Fibroblast of lung (primary cell): Measurements from ENCODE around the gene VIPAS39. TPM values are rescaled to one million over a fixed set of nuclear protein-coding genes. Genes with fewer than 3 reads are reported as not detected.

Source experiments
- DNase-seq, 2 donors: peaks; one replicate each; pipeline versions ENCODE4 v3.0.0 to v3.0.0-alpha.2; 2010; ENCODE audit warnings: low read depth in 2 of 2
- H2AFZ ChIP-seq: 2 replicates; pipeline ENCODE4 v1.5.1; 2012; ENCODE audit warnings: low read length, control low read depth, inconsistent platforms
- H3K27ac ChIP-seq: 2 replicates; pipeline ENCODE4 v1.5.1; 2011; ENCODE audit warnings: low read length, control low read depth; ENCODE audit not compliant: insufficient read depth
- H3K27me3 ChIP-seq: 2 replicates; pipeline ENCODE4 v1.5.1; 2011; ENCODE audit warnings: mild to moderate bottlenecking, low read length; ENCODE audit not compliant: control insufficient read depth, insufficient read depth
- H3K36me3 ChIP-seq: 2 replicates; pipeline ENCODE4 v1.5.1; 2011; ENCODE audit warnings: low read length; ENCODE audit not compliant: control insufficient read depth, insufficient read depth
- H3K4me1 ChIP-seq: 2 replicates; pipeline ENCODE4 v1.5.1; 2011; ENCODE audit warnings: low read length; ENCODE audit not compliant: control insufficient read depth, insufficient read depth; ENCODE audit errors: extremely low read depth
- H3K4me2 ChIP-seq: 2 replicates; pipeline ENCODE4 v1.5.1; 2011; ENCODE audit warnings: low read length, control low read depth; ENCODE audit not compliant: insufficient read depth; ENCODE audit errors: extremely low read depth
- H3K4me3 ChIP-seq, 4 experiments: fragments of 200-600 bp in 1 of 4; sonication (generic) in 1 of 4; replicated peaks in 1 of 4; 2 replicates each; pipeline ENCODE4 v1.5.1; 2011 to 2016; ENCODE audit warnings: low read length in 4 of 4, low read depth in 3 of 4, mild to moderate bottlenecking in 3 of 4, control low read depth in 2 of 4, inconsistent platforms in 1 of 4, mixed read lengths in 1 of 4; ENCODE audit not compliant: insufficient read depth in 1 of 4; ENCODE audit errors: control extremely low read depth in 1 of 4
- H3K79me2 ChIP-seq: 2 replicates; pipeline ENCODE4 v1.5.1; 2012; ENCODE audit warnings: mild to moderate bottlenecking, low read length, inconsistent platforms; ENCODE audit not compliant: control insufficient read depth, insufficient read depth
- H3K9ac ChIP-seq: 2 replicates; pipeline ENCODE4 v1.5.1; 2011; ENCODE audit warnings: mild to moderate bottlenecking, low read length, control low read depth; ENCODE audit not compliant: insufficient read depth
- H3K9me3 ChIP-seq: 2 replicates; pipeline ENCODE4 v1.5.1; 2012; ENCODE audit warnings: low read depth, low read length; ENCODE audit not compliant: control insufficient read depth, insufficient read depth
- H4K20me1 ChIP-seq: 2 replicates; pipeline ENCODE4 v1.5.1; 2011; ENCODE audit warnings: low read length; ENCODE audit not compliant: control insufficient read depth, insufficient read depth; ENCODE audit errors: extremely low read depth
- CTCF ChIP-seq, 2 donors: IDR thresholded peaks in 1 of 2; conservative IDR thresholded peaks in 1 of 2; 1 replicate in 1 of 2; 2 replicates in 1 of 2; pipeline ENCODE4 v1.5.1; 2011 to 2012; ENCODE audit warnings: low read length in 2 of 2, control low read depth in 1 of 2, inconsistent platforms in 1 of 2, low read depth in 1 of 2, mild to moderate bottlenecking in 1 of 2
- EZH2 ChIP-seq: IDR thresholded peaks from 2 replicates; pipeline ENCODE4 v1.5.1; 2012; ENCODE audit warnings: low read length, control low read depth, mild to moderate bottlenecking; ENCODE audit errors: missing control alignments
- polyA plus RNA-seq, 2 donors: library from polyadenylated mRNA; depleted of rRNA in 1 of 2; stranded (reverse) in 1 of 2; unstranded in 1 of 2; fragments of >200 nt; gene quantifications; 2 replicates each; pipeline ENCODE4 v1.2.1, GENCODE V29; 2011 to 2012; ENCODE audit warnings: missing spikeins in 1 of 2
- total RNA-seq: library from RNA; depleted of rRNA; stranded (reverse); fragments of >200 nt; gene quantifications from 2 replicates; pipeline ENCODE4 v1.2.1, GENCODE V29; 2014

VIPAS39 gene
- total and polyA plus RNA-seq, 2 donors (not counting 1 experiment from before 2014, with no cell fraction given) = 28.1 to 28.2 TPM

- DNase-seq = no peak
Observed at GRCh38 chr14:77378701-77379100, 78.7 kb downstream of the VIPAS39 start.

DNA sequence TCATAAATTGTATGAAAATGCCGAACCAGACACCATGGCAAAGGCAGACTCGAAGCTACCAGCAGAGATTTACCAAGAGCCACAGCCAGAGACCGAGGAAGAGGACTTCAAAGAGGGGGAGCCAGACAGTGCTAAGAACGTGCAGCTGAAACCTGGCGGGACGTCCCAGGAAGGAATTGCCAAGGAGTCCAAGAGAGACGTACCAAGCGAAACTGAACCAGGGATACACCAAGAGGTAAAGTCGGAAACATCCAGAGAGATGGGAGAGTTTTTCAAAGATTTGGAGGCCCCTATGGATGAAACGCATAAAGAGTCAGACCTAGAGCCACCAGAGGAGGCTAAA, 79.9 kb downstream of the VIPAS39 start:
- H3K27ac ChIP-seq = peak overlapping the region; percentile 60
- no peak for DNase-seq
- no peaks in the 10 kb centered on the region for H4K20me1 ChIP-seq
- H3K36me3 ChIP-seq = no peaks in the 10 kb centered on the region
- H3K9me3 ChIP-seq = no peaks in the 10 kb centered on the region
- peak overlapping the region; percentile 67 to 78 (median 74) for H3K4me3 ChIP-seq
- no peaks in the 10 kb centered on the region for H3K27me3 ChIP-seq
- H3K79me2 ChIP-seq = no peaks in the 10 kb centered on the region
- peak overlapping the region; percentile 97 for H2AFZ ChIP-seq
- H3K4me1 ChIP-seq = no peaks in the 10 kb centered on the region
- peak overlapping the region; percentile 91 for H3K4me2 ChIP-seq
- H3K9ac ChIP-seq = peak overlapping the region; percentile 74
- TF ChIP-seq EZH2 = no peak
- no peak for TF ChIP-seq CTCF (conservative IDR thresholded peaks at IDR 0.05 in 1 of 2, IDR thresholded peaks at IDR 0.05 in 1 of 2; ENCODE audit: low read depth in 1 of 2, low read length in 2 of 2)

More at GRCh38 chr14:77378701-77379100, 78.7 kb downstream of the VIPAS39 start:
- Histone ChIP-seq H3K27me3 (no peaks in the 10 kb centered on the region), H3K27ac (no peak overlapping the region), H3K4me1 (no peaks in the 10 kb centered on the region), H3K4me2 (no peak overlapping the region), H3K79me2 (no peaks in the 10 kb centered on the region), H4K20me1 (no peaks in the 10 kb centered on the region), H3K9ac (no peak overlapping the region), H3K36me3 (no peaks in the 10 kb centered on the region), H3K9me3 (no peaks in the 10 kb centered on the region), H3K4me3 (no peak overlapping the region), H2AFZ (no peak overlapping the region)
- TF ChIP-seq EZH2 (no peak), CTCF (conservative IDR thresholded peaks at IDR 0.05 in 1 of 2, IDR thresholded peaks at IDR 0.05 in 1 of 2; ENCODE audit: low read depth in 1 of 2, low read length in 2 of 2) (no peak)

DNA sequence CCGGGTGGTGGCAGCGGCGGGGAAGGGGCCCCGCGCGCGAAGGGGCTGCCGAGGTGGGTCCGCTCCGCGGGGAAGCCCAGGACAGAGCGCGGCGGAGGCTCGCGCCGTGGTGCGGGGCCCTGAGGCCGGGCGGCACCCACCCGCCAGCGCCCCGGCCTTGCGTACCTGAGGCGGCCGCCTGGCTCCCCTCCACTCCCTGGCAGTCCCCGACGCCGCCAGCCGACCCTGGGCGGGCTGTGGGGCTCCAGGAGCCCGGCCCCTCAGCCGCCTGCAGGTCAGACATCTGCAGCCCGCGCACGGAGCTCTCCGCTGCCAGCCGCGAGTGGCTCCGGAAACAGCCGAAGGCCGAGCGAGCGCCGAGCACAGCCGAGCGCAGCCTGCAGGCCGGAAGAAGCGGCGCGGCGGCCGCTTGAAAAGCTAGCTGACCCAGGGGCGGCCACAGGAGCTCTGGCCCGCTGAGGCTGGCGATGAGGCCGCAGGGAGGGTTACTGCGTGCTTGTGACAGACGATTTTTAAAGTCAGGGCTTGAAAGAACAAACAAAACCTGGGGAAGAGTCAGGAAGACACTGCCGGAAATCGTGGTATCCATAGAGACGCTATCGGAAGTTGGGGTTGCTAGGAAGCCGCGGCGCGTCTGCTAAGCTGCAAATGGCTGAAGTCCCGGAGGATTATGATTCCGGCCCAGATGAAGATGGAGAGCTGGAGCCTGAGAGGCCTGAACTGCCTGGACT, 80.5 kb downstream of the VIPAS39 start, which contains the start of the genes SAMD15 and TMED8:
Gene SAMD15 (plus strand): TSS at position 609 of the 731 bp plus-strand sequence. CDS start 40 bp downstream, at position 649.
Gene TMED8 (minus strand): TSS at position 324 of the 731 bp plus-strand sequence. CDS start 41 bp downstream, at position 283.
- H3K9me3 ChIP-seq = no peaks in the 10 kb centered on the region
- no peaks in the 10 kb centered on the region for H4K20me1 ChIP-seq
- H3K9ac ChIP-seq = peak within 1 kb of the TSS; percentile 74
- H3K27me3 ChIP-seq = no peaks in the 10 kb centered on the region
- H2AFZ ChIP-seq = peak within 1 kb of the TSS; percentile 97
- H3K4me3 ChIP-seq = peak within 1 kb of the TSS; percentile 67 to 78 (median 74)
- TF ChIP-seq EZH2 = no peak
- peak; percentile 15 to 19 for TF ChIP-seq CTCF (conservative IDR thresholded peaks at IDR 0.05 in 1 of 2, IDR thresholded peaks at IDR 0.05 in 1 of 2; ENCODE audit: low read depth in 1 of 2, low read length in 2 of 2)
- peak; percentile 84 for DNase-seq
- H3K27ac ChIP-seq = peak within 1 kb of the TSS; percentile 60
- H3K4me1 ChIP-seq = no peaks in the 10 kb centered on the region
- H3K4me2 ChIP-seq = peak within 1 kb of the TSS; percentile 91
- no peaks in the 10 kb centered on the region for H3K36me3 ChIP-seq
- no peaks in the 10 kb centered on the region for H3K79me2 ChIP-seq

Other genes starting within 250 kb of the VIPAS39 start
- gene NGB, start 186.4 kb downstream of the VIPAS39 start, total RNA-seq = not detected in 2 replicates
- not detected in 2 replicates for gene NGB, start 186.4 kb downstream of the VIPAS39 start, polyA plus RNA-seq
- gene POMT2, start 136.7 kb downstream of the VIPAS39 start, total RNA-seq = 8.5 and 9.6 TPM in 2 replicates
- 11.0 and 12.0 TPM in 2 replicates for gene POMT2, start 136.7 kb downstream of the VIPAS39 start, polyA plus RNA-seq
- 13.7 and 20.5 TPM in 2 replicates for gene GSTZ1, start 136.6 kb downstream of the VIPAS39 start, total RNA-seq
- gene GSTZ1, start 136.6 kb downstream of the VIPAS39 start, polyA plus RNA-seq = 12.4 and 14.4 TPM in 2 replicates
- gene TMED8, start 80.5 kb downstream of the VIPAS39 start, total RNA-seq = 7.4 TPM in 2 replicates
- gene TMED8, start 80.5 kb downstream of the VIPAS39 start, polyA plus RNA-seq = 5.1 and 7.0 TPM in 2 replicates
- 0.33 and 0.77 TPM in 2 replicates for gene SAMD15, start 80.2 kb downstream of the VIPAS39 start, total RNA-seq
- 0.69 and 1.1 TPM in 2 replicates for gene SAMD15, start 80.2 kb downstream of the VIPAS39 start, polyA plus RNA-seq
- gene NOXRED1, start 34.1 kb downstream of the VIPAS39 start, total RNA-seq = 0.26 and 0.83 TPM in 2 replicates
- gene NOXRED1, start 34.1 kb downstream of the VIPAS39 start, polyA plus RNA-seq = 0.05 and 0.14 TPM in 2 replicates
- gene AHSA1, start 492 bp upstream of the VIPAS39 start, total RNA-seq = 60.3 and 71.1 TPM in 2 replicates
- 187 and 189 TPM in 2 replicates for gene AHSA1, start 492 bp upstream of the VIPAS39 start, polyA plus RNA-seq
- not detected in 2 replicates for gene ISM2, start 41.2 kb upstream of the VIPAS39 start, total RNA-seq
- gene ISM2, start 41.2 kb upstream of the VIPAS39 start, polyA plus RNA-seq = 0.01 TPM in 1 of 2 replicates, not detected in the other
- gene SPTLC2, start 159.0 kb upstream of the VIPAS39 start, total RNA-seq = 16.9 and 22.8 TPM in 2 replicates
- gene SPTLC2, start 159.0 kb upstream of the VIPAS39 start, polyA plus RNA-seq = 23.7 and 25.9 TPM in 2 replicates